ENCODE data around the gene CDC25C.

DNA sequence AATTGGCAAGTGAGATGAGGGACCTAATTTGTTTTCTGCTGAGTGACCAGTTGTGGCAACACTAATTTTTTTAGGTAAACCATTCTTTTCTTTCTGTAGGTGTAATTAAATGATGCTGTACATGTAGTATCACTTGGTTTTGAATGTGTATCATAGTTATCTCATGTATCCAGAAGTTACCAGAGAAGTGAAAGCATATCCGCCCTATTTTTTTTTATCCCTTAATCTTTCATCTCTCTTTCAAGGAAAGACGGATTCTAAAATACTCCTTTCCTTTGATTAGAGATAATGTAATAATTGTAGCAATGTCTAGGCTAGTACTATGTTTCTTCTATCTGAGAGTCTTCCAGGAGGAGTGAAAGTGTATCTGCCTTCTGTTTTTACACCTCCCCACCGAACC is 28.0 kb upstream of the CDC25C start:
- TF ChIP-seq RFX5 (IDR thresholded peaks at IDR 0.05; ENCODE audit: low read length), result no peak
- no peak for TF ChIP-seq RAD21 (IDR thresholded peaks at IDR 0.05; ENCODE audit: low read length)
- TF ChIP-seq, protein P1, sequence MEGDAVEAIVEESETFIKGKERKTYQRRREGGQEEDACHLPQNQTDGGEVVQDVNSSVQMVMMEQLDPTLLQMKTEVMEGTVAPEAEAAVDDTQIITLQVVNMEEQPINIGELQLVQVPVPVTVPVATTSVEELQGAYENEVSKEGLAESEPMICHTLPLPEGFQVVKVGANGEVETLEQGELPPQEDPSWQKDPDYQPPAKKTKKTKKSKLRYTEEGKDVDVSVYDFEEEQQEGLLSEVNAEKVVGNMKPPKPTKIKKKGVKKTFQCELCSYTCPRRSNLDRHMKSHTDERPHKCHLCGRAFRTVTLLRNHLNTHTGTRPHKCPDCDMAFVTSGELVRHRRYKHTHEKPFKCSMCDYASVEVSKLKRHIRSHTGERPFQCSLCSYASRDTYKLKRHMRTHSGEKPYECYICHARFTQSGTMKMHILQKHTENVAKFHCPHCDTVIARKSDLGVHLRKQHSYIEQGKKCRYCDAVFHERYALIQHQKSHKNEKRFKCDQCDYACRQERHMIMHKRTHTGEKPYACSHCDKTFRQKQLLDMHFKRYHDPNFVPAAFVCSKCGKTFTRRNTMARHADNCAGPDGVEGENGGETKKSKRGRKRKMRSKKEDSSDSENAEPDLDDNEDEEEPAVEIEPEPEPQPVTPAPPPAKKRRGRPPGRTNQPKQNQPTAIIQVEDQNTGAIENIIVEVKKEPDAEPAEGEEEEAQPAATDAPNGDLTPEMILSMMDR (IDR thresholded peaks at IDR 0.05), result no peak
- no peak for TF ChIP-seq TCF12 (IDR thresholded peaks at IDR 0.05)

Measured in SK-N-SH (cell line).